Hepatocyte (in vitro differentiated cells): ENCODE data around the gene RAB11FIP4. TPM values are rescaled to one million over a fixed set of nuclear protein-coding genes. Genes with fewer than 3 reads are reported as not detected.

Experiments used
- DNase-seq: peaks from one replicate; pipeline ENCODE4 v3.0.0-alpha.2; 2016; ENCODE audit warnings: low spot score
- H2AFZ ChIP-seq: fragments of 200-600 bp; sonication (generic); 2 replicates; pipeline ENCODE4 v1.6.0; 2016; ENCODE audit warnings: antibody characterized with exemption, mild to moderate bottlenecking
- H3K27ac ChIP-seq: fragments of 200-600 bp; sonication (generic); 2 replicates; pipeline ENCODE4 v1.5.1; 2016; ENCODE audit warnings: mild to moderate bottlenecking
- H3K27me3 ChIP-seq: fragments of 200-600 bp; sonication (generic); 2 replicates; pipeline ENCODE4 v1.6.1; 2016
- H3K36me3 ChIP-seq: fragments of 200-600 bp; sonication (generic); replicated peaks from 2 replicates; pipeline ENCODE4 v1.5.1; 2016; ENCODE audit warnings: low read depth; ENCODE audit not compliant: insufficient read depth
- H3K4me1 ChIP-seq: fragments of 200-600 bp; sonication (generic); 2 replicates; pipeline ENCODE4 v1.5.1; 2016; ENCODE audit warnings: mild to moderate bottlenecking, moderate library complexity; ENCODE audit not compliant: insufficient read depth
- H3K4me2 ChIP-seq: fragments of 200-600 bp; sonication (generic); 2 replicates; pipeline ENCODE4 v1.6.0; 2016
- H3K4me3 ChIP-seq: fragments of 200-600 bp; sonication (generic); 2 replicates; pipeline ENCODE4 v1.5.1; 2016; ENCODE audit warnings: mild to moderate bottlenecking
- H3K79me2 ChIP-seq: fragments of 200-600 bp; sonication (generic); 2 replicates; pipeline ENCODE4 v1.6.0; 2017; ENCODE audit warnings: mild to moderate bottlenecking
- H3K9me2 ChIP-seq: fragments of 200-600 bp; sonication (generic); replicated peaks from 2 replicates; pipeline ENCODE4 v1.6.0; 2017; ENCODE audit warnings: mild to moderate bottlenecking; ENCODE audit not compliant: insufficient read depth
- H3K9me3 ChIP-seq: fragments of 200-600 bp; sonication (generic); 2 replicates; pipeline ENCODE4 v1.5.1; 2016; ENCODE audit warnings: low read depth, mild to moderate bottlenecking
- H4K20me1 ChIP-seq: fragments of 200-600 bp; sonication (generic); 2 replicates; pipeline ENCODE4 v1.6.0; 2016; ENCODE audit warnings: mild to moderate bottlenecking; ENCODE audit not compliant: insufficient read depth, poor library complexity, severe bottlenecking
- EZH2 ChIP-seq: fragments of 200-600 bp; sonication (generic); IDR thresholded peaks from 2 replicates; pipeline ENCODE4 v1.6.1; 2016; ENCODE audit warnings: antibody characterized with exemption, mild to moderate bottlenecking, borderline replicate concordance
- EZH2phosphoT487 ChIP-seq: fragments of 200-600 bp; sonication (generic); IDR thresholded peaks from one replicate; pipeline ENCODE4 v1.6.1; 2018; ENCODE audit warnings: antibody characterized with exemption, mild to moderate bottlenecking, low read depth, moderate library complexity; ENCODE audit not compliant: unreplicated experiment, severe bottlenecking
- WGBS: methylation state at CpG from one replicate; pipeline ENCODE4 v1.1.6; 2016; ENCODE audit warnings: low lambda C conversion rate; ENCODE audit errors: missing lambda C conversion rate; 5-methylcytosine and 5-hydroxymethylcytosine counted together
- polyA plus RNA-seq: library from polyadenylated mRNA; unstranded; fragments of >200 nt; fragmentation: Nextera tagmentation; extraction: Ambion mirVana; gene quantifications from 2 replicates; pipeline ENCODE4 v1.2.1, GENCODE V29; 2016
- total RNA-seq: library from RNA; depleted of rRNA; stranded (reverse); fragments of >200 nt; gene quantifications from 2 replicates; pipeline ENCODE4 v1.2.3, GENCODE V29; 2014
- TF ChIP-seq, protein P1 (sequence below): fragments of 200-600 bp; sonication (generic); IDR thresholded peaks from 2 replicates; pipeline ENCODE4 v1.5.1; 2016; ENCODE audit warnings: antibody characterized with exemption, mild to moderate bottlenecking; ENCODE audit not compliant: poor library complexity

RAB11FIP4 gene
- total and polyA plus RNA-seq, 2 experiments from 2014 or later = 25.8 to 35.6 TPM

DNA sequence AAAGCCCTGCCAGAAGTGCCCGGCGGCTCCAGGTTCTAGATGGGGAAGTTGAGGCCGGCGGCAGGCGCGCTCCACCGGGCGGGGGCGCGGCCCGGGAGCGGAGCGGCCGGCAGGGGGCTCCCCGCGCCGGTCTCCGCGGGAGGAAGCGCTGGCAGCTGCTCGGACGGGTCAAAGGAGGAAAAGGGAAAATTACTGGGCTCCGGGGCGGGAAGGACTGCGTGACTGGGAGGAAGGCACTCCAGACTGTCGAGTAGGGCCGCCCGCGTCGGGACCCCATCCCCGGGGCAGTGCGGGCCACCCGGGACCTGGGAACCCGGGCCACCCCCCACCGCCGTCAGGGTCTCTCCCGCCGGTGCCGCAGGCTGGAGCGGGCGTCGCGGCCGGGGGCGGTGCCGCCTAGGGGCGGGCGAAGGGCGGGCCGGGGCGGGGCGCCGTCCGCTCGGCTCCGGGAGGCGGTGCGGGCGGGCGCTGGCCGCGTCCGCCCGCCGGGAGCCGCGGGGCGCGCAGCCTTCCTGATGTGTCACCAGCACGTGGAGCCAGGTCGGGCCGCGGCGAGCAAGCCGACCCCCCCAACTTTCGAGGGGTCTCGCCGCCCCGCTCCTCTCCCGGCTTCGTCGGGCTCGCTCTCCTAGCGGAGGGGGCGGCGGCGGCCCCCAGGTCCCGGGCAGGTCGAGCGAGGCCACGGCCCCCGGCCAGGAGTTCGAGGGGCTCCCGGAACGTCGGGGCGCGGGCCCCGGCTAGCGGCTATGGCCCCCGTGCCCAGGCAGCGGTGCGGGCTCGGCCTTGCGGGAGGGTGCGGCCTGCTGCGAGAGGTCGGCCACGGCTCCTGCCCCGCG, 167.5 kb downstream of the RAB11FIP4 start:
- Histone ChIP-seq H3K27me3 (no peaks in the 10 kb centered on the region), H3K27ac (peak overlapping the region; percentile 92), H3K9me2 (no peaks in the 10 kb centered on the region), H4K20me1 (no peaks in the 10 kb centered on the region), H3K36me3 (no peaks in the 10 kb centered on the region), H3K4me2 (peak overlapping the region; percentile 99), H3K4me1 (peaks cover 42% of the 10 kb centered on the region), H3K9me3 (no peaks in the 10 kb centered on the region), H2AFZ (peak overlapping the region; percentile 88), H3K79me2 (peaks cover 30% of the 10 kb centered on the region), H3K4me3 (peak overlapping the region; percentile 70)
- WGBS = 3% methylated on average over 41 of the region's 111 CpGs
- peak; percentile 91 for DNase-seq
- TF ChIP-seq EZH2phosphoT487 = no peak
- no peak for TF ChIP-seq EZH2
- TF ChIP-seq, protein P1, sequence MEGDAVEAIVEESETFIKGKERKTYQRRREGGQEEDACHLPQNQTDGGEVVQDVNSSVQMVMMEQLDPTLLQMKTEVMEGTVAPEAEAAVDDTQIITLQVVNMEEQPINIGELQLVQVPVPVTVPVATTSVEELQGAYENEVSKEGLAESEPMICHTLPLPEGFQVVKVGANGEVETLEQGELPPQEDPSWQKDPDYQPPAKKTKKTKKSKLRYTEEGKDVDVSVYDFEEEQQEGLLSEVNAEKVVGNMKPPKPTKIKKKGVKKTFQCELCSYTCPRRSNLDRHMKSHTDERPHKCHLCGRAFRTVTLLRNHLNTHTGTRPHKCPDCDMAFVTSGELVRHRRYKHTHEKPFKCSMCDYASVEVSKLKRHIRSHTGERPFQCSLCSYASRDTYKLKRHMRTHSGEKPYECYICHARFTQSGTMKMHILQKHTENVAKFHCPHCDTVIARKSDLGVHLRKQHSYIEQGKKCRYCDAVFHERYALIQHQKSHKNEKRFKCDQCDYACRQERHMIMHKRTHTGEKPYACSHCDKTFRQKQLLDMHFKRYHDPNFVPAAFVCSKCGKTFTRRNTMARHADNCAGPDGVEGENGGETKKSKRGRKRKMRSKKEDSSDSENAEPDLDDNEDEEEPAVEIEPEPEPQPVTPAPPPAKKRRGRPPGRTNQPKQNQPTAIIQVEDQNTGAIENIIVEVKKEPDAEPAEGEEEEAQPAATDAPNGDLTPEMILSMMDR = peak; percentile 78

DNA sequence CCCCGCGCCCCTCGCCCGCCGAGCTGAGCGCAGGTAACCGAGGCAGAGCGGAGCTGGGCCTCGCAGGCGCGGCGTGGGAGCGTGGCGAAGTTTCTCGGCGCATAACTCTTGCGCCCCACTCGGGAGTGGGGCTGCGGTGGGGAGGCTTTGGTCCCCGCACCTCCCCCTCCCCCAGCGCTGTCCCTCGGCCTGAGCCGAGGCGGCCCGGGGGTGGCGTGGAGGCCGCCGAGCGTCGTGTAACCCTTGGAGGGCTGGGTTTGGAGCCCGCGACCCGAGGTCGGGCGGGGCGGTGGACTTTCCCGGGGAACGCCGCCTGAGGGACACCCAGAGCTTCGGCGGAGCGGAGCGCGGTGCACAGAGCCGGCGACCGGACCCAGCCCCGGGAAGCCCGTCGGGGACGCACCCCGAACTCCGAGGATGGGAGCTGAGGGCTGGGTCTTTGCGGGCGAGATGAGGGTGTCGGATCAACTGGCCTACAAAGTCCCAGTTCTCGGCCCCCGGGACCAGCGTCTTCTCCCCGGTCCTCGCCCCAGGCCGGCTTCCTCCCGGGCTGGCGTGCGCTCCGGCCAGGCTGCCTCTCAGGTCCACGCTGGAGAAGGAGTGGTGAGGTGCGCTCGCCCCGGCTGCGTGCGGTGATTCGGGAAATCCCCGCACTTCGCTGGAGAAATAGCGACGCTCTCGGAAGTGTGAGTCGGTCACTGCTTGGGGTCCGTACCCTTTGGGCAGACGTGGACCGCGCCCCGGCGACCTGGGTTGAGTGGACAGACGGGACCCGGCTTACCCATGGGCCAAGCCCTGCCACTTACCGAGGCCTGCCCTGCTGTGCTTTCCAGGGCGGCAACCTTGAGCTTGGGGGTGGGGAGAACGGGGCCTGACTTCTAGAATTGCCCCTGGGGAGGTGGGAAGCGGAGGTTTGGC, 168.4 kb downstream of the RAB11FIP4 start:
- Histone ChIP-seq H4K20me1 (no peaks in the 10 kb centered on the region), H2AFZ (peak overlapping the region; percentile 88), H3K27me3 (no peaks in the 10 kb centered on the region), H3K9me2 (no peaks in the 10 kb centered on the region), H3K9me3 (no peaks in the 10 kb centered on the region), H3K4me3 (peak overlapping the region; percentile 70), H3K4me1 (peaks cover 42% of the 10 kb centered on the region), H3K79me2 (peaks cover 39% of the 10 kb centered on the region), H3K27ac (peak overlapping the region; percentile 92), H3K36me3 (no peaks in the 10 kb centered on the region), H3K4me2 (peak overlapping the region; percentile 99)
- TF ChIP-seq EZH2 (peak; percentile 55), EZH2phosphoT487 (no peak)
- TF ChIP-seq, protein P1 = peak; percentile 7
- peak; percentile 58 for DNase-seq
- WGBS = 11% methylated on average over 52 of the region's 91 CpGs

DNA sequence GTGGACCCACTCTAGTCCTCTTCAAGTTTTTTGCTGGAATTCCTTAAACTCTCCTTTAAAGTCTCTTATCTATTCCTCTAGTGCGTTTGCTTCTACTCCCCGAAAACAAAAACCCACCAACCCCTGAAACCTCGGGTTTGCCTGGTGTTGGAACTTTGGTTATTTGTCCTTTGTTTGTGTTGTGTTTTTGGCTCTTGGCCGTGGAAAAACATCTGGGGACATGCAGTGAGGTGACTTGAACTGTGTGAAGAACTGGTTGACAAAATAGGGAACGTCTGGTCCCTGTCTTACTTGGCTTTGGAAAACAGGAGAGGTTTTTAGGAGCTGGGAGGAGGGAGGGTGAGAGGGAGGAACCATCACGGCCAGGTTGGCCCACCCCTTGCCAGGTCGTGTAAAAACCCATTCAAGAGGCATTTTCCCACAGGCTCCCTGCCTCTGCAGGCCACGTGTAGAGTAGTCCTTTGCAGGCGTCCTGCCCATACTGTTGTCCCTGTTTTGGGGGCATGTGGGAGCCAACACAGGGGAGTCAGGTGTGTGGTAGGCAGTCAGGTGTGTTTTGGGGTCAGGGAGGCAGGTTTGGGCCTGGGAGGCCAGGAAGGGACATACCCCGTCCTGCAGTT, 169.3 kb downstream of the RAB11FIP4 start:
- WGBS = 32% methylated on average over 10 of the region's 10 CpGs

More for the DNA sequence above, 169.3 kb downstream of the RAB11FIP4 start:
- Histone ChIP-seq H3K79me2 (peaks cover 48% of the 10 kb centered on the region), H3K9me3 (no peaks in the 10 kb centered on the region), H3K36me3 (no peaks in the 10 kb centered on the region), H3K27ac (peak overlapping the region; percentile 92), H3K4me3 (peak overlapping the region; percentile 70), H2AFZ (peak overlapping the region; percentile 88), H3K27me3 (no peaks in the 10 kb centered on the region), H4K20me1 (peaks cover 5% of the 10 kb centered on the region), H3K4me2 (peak overlapping the region; percentile 99), H3K9me2 (no peaks in the 10 kb centered on the region), H3K4me1 (peaks cover 42% of the 10 kb centered on the region)
- TF ChIP-seq EZH2phosphoT487 (no peak), EZH2 (no peak)
- TF ChIP-seq, protein P1 = no peak
- DNase-seq = peak; percentile 26
